Sigmoid colon (tissue), 4 donors: Measurements from ENCODE around the gene XPNPEP2.

Experiments used
- CTCF ChIP-seq, 4 experiments: fragments of 450-650 bp in 3 of 4; fragments of 200-600 bp in 1 of 4; IDR thresholded peaks; one replicate each; pipeline ENCODE4 v1.5.1; 2016 to 2019; ENCODE audit warnings: antibody characterized with exemption in 4 of 4, mild to moderate bottlenecking in 3 of 4, moderate library complexity in 2 of 4
- EP300 ChIP-seq, 4 donors: sonication (generic); formaldehyde crosslinking; IDR thresholded peaks; one replicate each; pipeline ENCODE4 v1.6.1; 2017; ENCODE audit warnings: antibody characterized with exemption in 4 of 4

- TF ChIP-seq EP300 (IDR thresholded peaks at IDR 0.05), result no peak
- TF ChIP-seq CTCF (IDR thresholded peaks at IDR 0.05), result no peak
Measured at GRCh38 chrX:129784371-129784770, 45.6 kb downstream of the XPNPEP2 start.
